Measurements from ENCODE around the gene FAM200B.

The FAM200B gene

DNA sequence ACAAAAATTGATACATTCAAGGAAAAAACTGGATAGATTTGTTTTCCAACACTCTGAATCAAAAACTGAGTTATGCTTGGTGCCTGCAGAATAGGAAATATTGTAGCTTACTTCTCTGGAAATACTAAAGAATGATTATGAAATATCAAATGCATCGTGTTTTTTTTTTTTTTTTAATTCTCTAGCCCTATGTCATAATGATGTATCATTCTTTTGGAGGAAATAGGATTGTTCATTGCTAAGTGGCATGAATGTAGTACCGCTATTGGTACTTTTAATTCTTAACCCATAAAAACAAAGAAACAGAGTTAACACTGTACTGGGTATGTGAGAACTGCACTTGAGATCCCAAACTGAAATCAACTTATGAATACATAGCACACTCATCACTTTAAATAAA lies 7.6 kb upstream of the FAM200B start:
- Histone ChIP-seq H3K4me3 (ENCODE audit: low read length) (no peak overlapping the region), H4K20me1 (ENCODE audit: insufficient read depth, low read length) (no peaks in the 10 kb centered on the region), H3K4me1 (ENCODE audit: low read length) (peaks cover 6% of the 10 kb centered on the region; the same call in 1 of the 2 replicates), H3K9ac (ENCODE audit: low read length) (no peak overlapping the region), H3K9me3 (ENCODE audit: insufficient read depth, low read length) (no peaks in the 10 kb centered on the region), H3K36me3 (replicated peaks; ENCODE audit: low read depth, low read length) (no peaks in the 10 kb centered on the region), H3K79me2 (ENCODE audit: low read length) (peaks cover 19% of the 10 kb centered on the region; the same call in 1 of the 2 replicates), H3K4me2 (ENCODE audit: low read length) (no peak overlapping the region), H3K27ac (ENCODE audit: low read length) (no peak overlapping the region), H2AFZ (ENCODE audit: low read depth, low read length) (no peak overlapping the region), H3K27me3 (ENCODE audit: low read depth, low read length) (no peaks in the 10 kb centered on the region)
- TF ChIP-seq EZH2phosphoT487 (IDR thresholded peaks at IDR 0.05; ENCODE audit: low read depth) (no peak), CTCF (IDR thresholded peaks at IDR 0.05; ENCODE audit: low read depth, low read length) (no peak)

- H3K27ac ChIP-seq (ENCODE audit: low read length) = no peak overlapping the region
- H3K9ac ChIP-seq (ENCODE audit: low read length) = no peak overlapping the region
- peaks cover 23% of the 10 kb centered on the region for H3K79me2 ChIP-seq (ENCODE audit: low read length)
- H3K4me3 ChIP-seq (ENCODE audit: low read length) = no peak overlapping the region
- peaks cover 9% of the 10 kb centered on the region; the same call in 1 of the 2 replicates for H3K4me1 ChIP-seq (ENCODE audit: low read length)
- no peak overlapping the region for H3K4me2 ChIP-seq (ENCODE audit: low read length)
- H3K27me3 ChIP-seq (ENCODE audit: low read depth, low read length) = no peaks in the 10 kb centered on the region
- peaks cover 3% of the 10 kb centered on the region for H3K36me3 ChIP-seq (replicated peaks; ENCODE audit: low read depth, low read length)
- no peak overlapping the region for H2AFZ ChIP-seq (ENCODE audit: low read depth, low read length)
- H4K20me1 ChIP-seq (ENCODE audit: insufficient read depth, low read length) = no peaks in the 10 kb centered on the region
- no peaks in the 10 kb centered on the region for H3K9me3 ChIP-seq (ENCODE audit: insufficient read depth, low read length)
- TF ChIP-seq CTCF (IDR thresholded peaks at IDR 0.05; ENCODE audit: low read depth, low read length) (no peak), EZH2phosphoT487 (IDR thresholded peaks at IDR 0.05; ENCODE audit: low read depth) (no peak)
Observed at GRCh38 chr4:15674926-15675325, 6.7 kb upstream of the FAM200B start.

GRCh38 chr4:15675356-15675755 lies 6.3 kb upstream of the FAM200B start:
- no peak overlapping the region for H2AFZ ChIP-seq (ENCODE audit: low read depth, low read length)
- H3K27me3 ChIP-seq (ENCODE audit: low read depth, low read length) = no peaks in the 10 kb centered on the region
- peaks cover 13% of the 10 kb centered on the region; the same call in 1 of the 2 replicates for H3K4me1 ChIP-seq (ENCODE audit: low read length)
- no peak overlapping the region for H3K4me2 ChIP-seq (ENCODE audit: low read length)
- H3K9me3 ChIP-seq (ENCODE audit: insufficient read depth, low read length) = no peaks in the 10 kb centered on the region
- no peaks in the 10 kb centered on the region for H4K20me1 ChIP-seq (ENCODE audit: insufficient read depth, low read length)
- peaks cover 27% of the 10 kb centered on the region for H3K79me2 ChIP-seq (ENCODE audit: low read length)
- H3K4me3 ChIP-seq (ENCODE audit: low read length) = no peak overlapping the region
- no peak overlapping the region for H3K27ac ChIP-seq (ENCODE audit: low read length)
- H3K36me3 ChIP-seq (replicated peaks; ENCODE audit: low read depth, low read length) = peaks cover 5% of the 10 kb centered on the region
- TF ChIP-seq EZH2phosphoT487 (IDR thresholded peaks at IDR 0.05; ENCODE audit: low read depth) = no peak
- TF ChIP-seq CTCF (IDR thresholded peaks at IDR 0.05; ENCODE audit: low read depth, low read length) = no peak
- no peak overlapping the region for H3K9ac ChIP-seq (ENCODE audit: low read length)

DNA sequence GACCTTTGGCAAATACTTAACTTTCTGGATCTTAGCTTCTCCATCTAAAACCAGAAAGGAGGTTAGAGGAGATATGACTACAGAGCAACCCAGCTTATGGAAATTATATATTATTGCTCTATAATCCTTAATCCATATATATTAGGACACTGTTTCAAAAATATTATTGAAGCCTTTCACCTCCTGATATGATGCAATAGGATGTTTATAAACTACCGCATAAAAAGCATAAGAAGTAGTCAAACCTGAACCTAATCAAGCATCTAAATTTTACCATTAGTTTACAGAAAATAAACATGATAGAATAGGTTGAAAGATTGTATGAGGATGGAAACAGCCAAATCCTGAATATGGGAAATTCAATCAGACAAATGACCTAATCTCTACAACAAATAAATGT lies 5.6 kb upstream of the FAM200B start:
- Histone ChIP-seq H3K27ac (ENCODE audit: low read length) (no peak overlapping the region), H2AFZ (ENCODE audit: low read depth, low read length) (no peak overlapping the region), H3K9me3 (ENCODE audit: insufficient read depth, low read length) (no peaks in the 10 kb centered on the region), H3K79me2 (ENCODE audit: low read length) (peaks cover 29% of the 10 kb centered on the region), H3K4me3 (ENCODE audit: low read length) (no peak overlapping the region), H3K4me2 (ENCODE audit: low read length) (no peak overlapping the region), H3K9ac (ENCODE audit: low read length) (no peak overlapping the region), H3K36me3 (replicated peaks; ENCODE audit: low read depth, low read length) (peaks cover 5% of the 10 kb centered on the region), H4K20me1 (ENCODE audit: insufficient read depth, low read length) (no peaks in the 10 kb centered on the region), H3K27me3 (ENCODE audit: low read depth, low read length) (no peaks in the 10 kb centered on the region), H3K4me1 (ENCODE audit: low read length) (peaks cover 13% of the 10 kb centered on the region; the same call in 1 of the 2 replicates)
- no peak for TF ChIP-seq CTCF (IDR thresholded peaks at IDR 0.05; ENCODE audit: low read depth, low read length)
- no peak for TF ChIP-seq EZH2phosphoT487 (IDR thresholded peaks at IDR 0.05; ENCODE audit: low read depth)

Data from OCI-LY3 (cell line).